Fibroblast of peridontal ligament (primary cell): ENCODE data around the gene ARIH2.
A peak's percentile ranks its signal among the peaks of the same experiment; 100 is the strongest.
"Not testable (repeated sequence)": the region's sequence is repeated elsewhere in the genome, so short reads cannot be mapped to it uniquely, and the experiment has no call there.

Source experiments
- DNase-seq: peaks from one replicate; pipeline ENCODE4 v3.0.0-alpha.2; 2010; ENCODE audit errors: extremely low read depth

The ARIH2 gene

GRCh38 chr3:48918388-48919214 is at the start of gene ARIH2:
TSS of gene ARIH2 (plus strand) at chr3:48918842. CDS start at chr3:48927559, 8,717 bp downstream.
- peak; percentile 91 for DNase-seq

- no peak for DNase-seq
Observed at GRCh38 chr3:48877671-48878070, 41.0 kb upstream of the ARIH2 start.

DNA sequence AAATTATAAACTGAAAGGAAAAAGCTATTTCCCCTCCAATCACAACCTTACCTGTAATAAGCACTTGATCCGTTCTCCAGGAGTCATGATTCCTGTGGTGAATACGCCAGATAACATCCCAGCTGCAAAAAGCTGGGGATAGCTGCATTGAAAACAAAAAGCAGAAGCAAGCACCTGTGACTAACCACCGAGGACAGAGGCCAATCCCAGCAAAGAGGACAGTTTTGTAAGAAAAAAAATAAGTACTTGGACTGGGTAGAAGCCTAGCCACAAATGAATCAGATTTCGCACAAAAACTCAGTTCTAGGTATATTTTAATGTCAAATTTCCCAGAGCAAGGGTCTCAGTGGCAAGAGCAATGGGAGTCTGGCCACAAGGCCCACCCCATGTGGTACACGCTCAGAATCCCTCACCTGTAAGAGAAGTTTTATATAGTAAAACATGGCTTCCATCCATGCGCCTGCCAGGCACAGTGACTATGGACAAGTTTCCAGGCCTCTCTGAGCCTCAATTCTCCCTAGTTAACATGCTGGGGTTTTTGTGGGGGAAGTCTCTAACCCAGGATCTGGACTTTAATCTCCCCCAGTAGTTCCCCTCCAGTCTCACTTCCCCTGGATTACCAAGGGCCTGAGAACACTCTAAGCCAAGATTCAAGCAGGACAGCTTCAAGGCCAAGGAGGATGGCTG is 39.2 kb upstream of the ARIH2 start:
- no peak for DNase-seq

GRCh38 chr3:48879994-48880377 is 38.7 kb upstream of the ARIH2 start:
- DNase-seq = no peak

DNA sequence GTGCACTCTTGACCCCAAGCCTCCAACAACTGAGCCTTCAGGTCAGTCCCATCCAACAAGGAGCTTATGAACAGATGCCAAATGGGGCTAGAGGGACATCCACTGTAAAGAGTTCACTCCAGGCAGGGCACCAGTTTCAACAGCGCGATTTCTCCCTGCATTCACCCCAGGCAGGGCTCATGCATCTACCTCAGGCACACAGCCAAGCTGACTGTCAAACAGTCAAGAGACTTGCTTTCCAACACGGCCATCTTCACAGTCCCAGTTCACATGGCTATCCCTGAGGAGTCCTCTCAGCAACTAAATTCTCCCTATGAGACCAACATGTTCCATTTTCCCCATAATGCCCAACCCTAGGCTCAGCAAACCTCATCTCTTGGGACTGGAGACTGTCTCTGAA is 37.6 kb upstream of the ARIH2 start:
- no peak for DNase-seq

GRCh38 chr3:48881652-48882114 is 37.0 kb upstream of the ARIH2 start:
- DNase-seq = no peak

DNA sequence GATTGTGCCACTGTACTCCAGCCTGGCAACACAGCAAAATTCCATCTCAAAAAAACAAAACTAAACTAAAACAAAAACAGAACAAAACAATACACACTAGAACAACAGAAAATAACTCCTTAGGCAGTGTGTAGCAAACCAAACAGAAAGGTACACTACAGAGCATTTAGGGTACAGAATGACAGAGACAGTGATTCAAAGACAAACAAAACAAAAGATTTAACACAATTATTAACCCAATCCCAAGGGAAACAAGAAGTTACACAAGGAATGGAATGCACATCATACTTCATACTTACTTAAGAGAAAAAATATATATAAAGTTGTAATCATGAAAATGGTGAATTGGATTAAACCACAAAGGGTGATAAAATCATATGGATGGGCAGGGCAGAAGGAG is 32.9 kb upstream of the ARIH2 start:
- peak; percentile 12 for DNase-seq

DNA sequence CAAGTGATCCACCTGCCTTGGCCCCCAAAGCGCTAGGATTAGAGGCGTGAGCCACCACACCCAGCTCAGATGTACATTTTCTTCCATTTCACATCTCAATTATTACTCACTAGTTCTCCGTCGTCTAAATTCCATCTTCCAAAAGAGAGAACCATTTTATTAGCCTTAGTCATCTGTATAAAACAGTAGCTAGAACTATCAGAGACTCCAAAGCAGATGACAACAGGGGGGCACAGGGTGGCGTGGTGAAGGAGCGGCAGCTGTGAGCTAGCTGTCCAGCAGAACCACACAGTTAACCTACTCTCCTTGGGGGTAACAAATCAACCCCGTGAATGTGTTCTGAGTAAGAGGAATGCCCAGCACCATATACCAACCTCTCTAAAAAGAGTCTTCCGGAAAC is 27.0 kb upstream of the ARIH2 start:
- no peak for DNase-seq

DNA sequence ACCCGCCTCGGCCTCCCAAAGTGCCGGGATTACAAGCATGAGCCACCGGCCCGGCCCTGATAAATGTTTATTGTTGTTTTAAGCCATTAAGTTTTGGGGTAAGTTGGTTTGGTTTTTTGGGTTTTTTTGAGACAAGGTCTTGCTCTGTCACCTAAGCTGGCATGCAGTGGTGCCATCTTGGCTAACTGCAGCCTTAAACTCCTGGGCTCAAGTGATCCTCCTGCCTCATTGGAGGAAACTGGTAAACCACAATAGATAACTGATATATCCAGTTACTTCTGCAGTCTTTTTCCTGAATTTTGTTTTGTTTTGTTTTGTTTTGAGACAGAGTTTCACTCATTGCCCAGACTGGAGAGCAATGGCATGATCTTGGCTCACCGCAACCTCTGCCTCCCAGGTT is 24.1 kb upstream of the ARIH2 start:
- no peak for DNase-seq

GRCh38 chr3:48896936-48897335 is 21.7 kb upstream of the ARIH2 start:
- peak; percentile 28 for DNase-seq

DNA sequence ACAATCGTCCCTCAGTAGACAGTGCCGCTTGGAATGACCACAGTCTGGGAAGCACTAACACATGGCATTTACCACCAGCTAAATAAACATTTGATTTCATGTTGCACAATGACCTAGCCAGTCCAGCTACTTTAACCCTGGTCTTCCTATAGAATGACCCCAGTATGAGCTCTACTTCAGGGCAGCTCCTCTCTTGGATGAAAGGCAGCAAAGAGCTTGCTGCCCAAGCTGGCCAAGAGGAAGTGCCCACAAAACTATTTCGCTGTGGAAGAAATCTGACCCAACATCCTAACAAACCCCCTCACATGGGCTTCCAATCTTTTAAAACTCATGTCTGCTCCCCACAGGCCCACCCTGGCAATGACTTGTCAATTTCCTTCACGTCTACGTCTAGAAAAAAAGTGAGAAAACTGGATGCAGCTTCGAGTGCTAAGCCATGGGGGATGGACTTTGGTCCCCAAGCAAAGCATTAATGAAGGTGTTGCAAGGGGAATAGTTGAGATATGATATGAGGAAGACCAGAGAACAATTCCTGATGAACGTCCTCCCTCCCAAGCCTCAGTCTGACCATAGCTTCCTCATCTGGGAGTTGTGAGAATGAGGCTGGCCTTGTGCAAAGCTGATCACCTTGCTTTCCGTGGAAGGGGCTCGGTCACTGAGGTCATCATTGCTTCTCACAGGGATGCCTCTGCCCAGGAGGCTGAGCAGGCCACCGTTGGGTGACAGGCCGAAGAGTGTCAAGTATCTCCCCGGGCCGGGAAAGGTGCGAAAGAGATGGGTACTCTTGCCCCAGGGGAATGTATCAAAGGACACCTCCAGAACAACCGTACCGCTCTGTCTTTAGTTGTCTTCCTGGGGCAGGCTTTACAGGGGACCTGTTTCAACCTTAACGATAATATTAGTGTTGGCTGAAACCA is 20.9 kb upstream of the ARIH2 start:
- peak; percentile 8 for DNase-seq

DNA sequence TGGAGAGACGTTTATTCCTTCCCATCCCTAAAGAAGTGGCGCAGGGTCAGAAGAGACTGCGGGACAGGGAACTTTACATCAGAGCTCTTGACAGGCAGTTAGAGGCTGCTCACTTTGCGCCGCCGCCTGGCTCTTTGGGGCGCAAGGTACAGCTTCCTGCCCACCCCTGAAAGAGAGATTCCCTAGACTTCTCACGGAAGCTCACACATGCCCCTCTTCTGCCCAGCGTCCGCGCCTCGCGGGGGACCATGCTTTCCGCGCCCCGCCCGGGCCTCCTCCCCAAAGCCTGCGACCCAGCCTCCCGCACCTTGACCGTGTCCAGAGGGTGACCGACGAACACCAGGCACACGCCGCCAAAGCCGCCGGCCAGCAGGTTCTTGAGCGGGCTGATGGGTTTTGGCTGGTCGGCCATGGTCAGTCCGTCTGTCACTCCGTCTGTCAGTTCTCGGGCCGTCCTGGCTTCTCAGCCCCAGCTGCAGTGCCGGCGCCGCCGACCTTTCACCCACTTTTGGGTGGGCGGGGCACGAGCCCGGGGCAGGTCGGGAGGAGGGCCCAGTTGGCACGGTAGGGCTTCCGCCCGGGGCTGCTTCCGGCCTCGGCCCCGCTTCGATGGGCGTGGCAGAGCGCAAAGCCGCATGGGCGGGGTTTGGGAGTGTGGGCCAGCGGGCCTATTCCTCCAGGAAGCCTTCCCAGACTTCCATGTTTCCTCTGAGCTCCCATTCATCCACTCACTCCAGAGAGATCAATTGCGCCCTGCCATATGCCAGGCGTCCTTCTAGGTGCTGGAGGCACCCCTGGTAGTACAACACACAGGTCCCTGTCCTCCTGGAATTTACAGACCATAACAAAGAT is 20.0 kb upstream of the ARIH2 start, which contains the start of gene SLC25A20:
Gene SLC25A20, minus strand, starts transcription at position 500 of the 852 bp plus-strand sequence. Its CDS starts 88 bp downstream, at position 412.
- peak; percentile 68 for DNase-seq

DNA sequence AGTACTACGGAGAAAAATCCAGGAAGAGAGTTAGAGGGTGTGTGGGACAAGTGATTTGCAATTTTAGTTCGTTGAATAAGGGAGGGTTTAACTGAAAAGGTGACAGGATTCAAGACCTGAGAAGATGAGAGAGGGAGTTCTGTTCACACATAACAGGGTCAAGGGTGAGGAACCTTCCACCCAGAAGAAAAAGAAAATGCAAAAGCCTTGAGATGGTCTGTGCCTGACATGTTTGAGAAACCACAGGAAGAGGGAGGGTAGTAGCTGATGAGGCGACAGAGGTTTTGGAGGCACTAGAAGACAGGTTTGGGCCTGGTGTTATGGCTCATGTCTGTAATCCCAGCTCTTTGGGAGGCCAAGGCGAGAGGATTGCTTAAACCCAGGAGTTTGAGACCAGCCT is 19.4 kb upstream of the ARIH2 start:
- no peak for DNase-seq

DNA sequence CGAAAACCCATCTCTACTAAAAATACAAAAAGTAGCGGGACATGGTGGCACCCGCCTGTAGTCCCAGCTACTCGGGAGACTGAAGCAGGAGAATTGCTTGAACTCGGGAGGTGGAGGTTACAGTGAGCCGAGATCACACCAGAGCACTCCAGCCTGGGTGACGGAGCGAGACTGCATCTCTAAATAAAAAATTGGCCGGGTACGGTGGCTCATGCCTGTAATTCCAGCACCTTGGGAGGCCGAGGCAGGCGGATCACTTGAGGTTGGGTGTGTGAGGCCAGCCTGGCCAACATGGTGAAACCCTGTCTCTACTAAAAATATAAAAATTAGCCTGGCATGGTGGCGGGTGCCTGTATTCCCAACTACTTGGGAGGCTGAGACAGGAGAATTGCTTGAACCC is 11.6 kb upstream of the ARIH2 start:
- not testable (repeated sequence) for DNase-seq

DNA sequence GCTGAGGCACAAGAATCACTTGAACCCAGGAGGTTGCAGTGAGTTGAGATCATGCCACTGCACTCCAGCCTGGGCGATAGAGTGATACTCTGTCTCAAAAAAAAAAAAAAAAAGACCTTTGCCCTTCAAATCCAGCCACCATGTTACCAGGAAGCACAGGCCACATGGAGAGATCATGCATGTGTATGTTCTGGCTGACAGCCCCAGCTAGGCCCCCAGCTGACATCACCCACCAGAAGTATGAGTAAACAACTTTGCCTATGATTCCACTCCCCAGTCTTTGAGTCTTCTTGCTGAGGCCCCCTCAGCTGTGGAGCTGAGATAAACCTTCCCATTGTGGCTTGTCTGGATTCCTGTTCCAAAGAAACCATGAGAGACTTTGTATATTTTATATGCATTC is 3.3 kb upstream of the ARIH2 start:
- DNase-seq = no peak

GRCh38 chr3:48919215-48920138 is 835 bp downstream of the ARIH2 start:
- DNase-seq = peak; percentile 45

DNA sequence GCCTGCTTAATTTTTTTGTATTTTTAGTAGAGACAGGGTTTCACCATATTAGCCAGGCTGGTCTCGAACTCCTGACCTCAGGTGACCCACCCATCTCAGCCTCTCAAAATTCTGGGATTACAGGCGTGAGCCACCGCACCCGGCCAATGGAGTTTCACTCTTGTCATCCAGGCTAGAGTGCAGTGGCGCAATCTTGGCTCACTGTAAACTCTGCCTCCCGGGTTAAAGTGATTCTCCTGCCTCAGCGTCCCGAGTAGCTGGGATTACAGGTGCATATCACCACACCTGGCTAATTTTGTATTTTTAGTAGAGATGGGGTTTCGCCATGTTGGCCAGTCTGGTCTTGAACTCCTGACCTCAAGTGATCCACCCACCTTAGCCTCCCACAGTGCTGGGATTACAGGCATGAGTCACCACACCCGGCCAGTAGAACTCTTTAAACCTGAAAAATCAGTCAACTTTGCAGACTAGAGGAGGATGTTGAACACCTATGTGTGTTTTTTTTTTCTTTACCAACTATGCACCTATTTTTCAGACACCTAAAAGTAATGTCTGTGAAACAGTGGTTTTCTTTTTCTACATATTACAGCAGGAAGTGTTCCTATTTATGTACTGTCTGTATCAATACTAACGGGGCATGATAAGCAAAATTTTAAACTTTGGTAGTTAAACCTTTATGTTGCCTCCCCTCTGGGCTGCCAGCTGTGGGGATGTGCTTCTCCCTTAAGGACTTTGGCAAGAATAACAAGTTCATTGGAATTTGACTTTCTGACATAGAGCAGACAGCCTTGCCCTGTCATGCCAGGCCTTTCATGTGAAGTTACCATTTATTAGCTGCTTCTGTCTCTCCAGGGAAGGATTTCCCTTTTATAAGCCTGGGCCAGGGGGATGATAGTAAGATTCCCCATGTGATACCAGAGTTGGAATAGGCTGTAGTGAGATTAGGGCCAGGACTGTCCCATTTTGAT is 8.1 kb downstream of the ARIH2 start:
- DNase-seq = no peak

DNA sequence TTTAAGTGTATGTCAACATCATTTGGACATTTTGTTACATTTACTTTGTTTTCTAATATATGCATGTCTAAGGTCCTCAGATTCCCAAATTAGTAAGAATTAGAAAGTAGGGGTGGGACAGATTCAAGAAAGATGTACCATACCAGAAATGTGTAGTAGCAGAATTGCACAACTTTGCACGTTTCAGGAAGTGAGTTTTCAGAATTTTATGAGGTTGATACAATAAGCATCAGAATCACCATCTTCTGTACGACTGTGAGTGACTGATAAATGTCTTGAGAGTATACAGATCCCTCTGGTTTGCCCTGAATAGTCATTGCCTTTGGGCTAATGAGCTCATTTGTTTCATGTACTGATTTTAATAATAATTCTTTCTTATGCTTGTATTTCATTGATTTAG is 9.3 kb downstream of the ARIH2 start:
- DNase-seq = no peak

GRCh38 chr3:48928679-48929078 is 10.0 kb downstream of the ARIH2 start:
- no peak for DNase-seq
